8988T (cell line): Measurements from ENCODE around the gene SETD5.
"Not testable (repeated sequence)": the region's sequence is repeated elsewhere in the genome, so short reads cannot be mapped to it uniquely, and the experiment has no call there.

ENCODE experiments used
- DNase-seq: peaks from one replicate; pipeline ENCODE4 v3.0.0; 2011

The SETD5 gene

GRCh38 chr3:9468460-9468859 lies 71.0 kb downstream of the SETD5 start:
- no peak for DNase-seq

GRCh38 chr3:9469986-9470385 lies 72.6 kb downstream of the SETD5 start:
- no peak for DNase-seq

- no peak for DNase-seq
Observed at GRCh38 chr3:9473496-9474065, 76.2 kb downstream of the SETD5 start.

- no peak for DNase-seq
Observed at GRCh38 chr3:9474482-9474881, 77.1 kb downstream of the SETD5 start.

DNA sequence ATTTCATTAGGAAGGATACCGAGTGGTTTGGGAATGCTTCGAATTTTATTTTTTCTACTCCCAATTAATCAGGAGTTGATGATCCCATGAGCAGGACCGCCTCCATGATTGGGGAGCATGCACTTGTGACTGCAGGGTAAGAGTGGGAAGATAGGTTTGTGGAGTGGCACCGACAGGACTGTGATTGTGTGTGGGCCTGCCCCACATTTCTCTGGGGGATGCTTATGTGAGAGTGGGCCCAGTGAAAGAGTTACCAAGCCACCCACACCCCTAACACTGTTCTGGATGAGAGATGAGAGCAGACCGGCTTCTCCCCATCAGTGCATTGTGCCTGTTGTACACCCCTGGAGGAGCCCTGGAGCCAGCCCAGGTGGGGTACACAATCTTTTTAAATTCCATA lies 79.5 kb downstream of the SETD5 start:
- DNase-seq = no peak

DNA sequence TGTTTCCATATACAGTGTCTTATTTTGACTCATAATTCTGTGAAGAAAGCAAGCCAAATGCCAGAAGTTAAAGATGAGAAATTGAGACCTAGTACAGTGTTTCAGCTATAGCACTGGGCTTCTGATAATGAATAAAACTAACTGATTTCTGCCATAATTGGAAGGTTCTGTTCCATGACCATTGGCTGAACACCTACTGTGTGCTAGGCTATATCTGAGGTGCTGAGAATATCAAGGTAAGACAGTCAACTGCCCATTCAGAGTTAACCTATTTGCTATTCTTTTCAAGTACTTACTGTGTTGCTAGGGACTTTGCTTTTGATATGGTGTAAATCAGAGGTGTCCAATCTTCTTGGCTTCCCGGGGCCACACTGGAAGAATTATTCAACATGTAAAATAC lies 82.8 kb downstream of the SETD5 start:
- no peak for DNase-seq

- no peak for DNase-seq
Observed at GRCh38 chr3:9485248-9485647, 87.8 kb downstream of the SETD5 start.

DNA sequence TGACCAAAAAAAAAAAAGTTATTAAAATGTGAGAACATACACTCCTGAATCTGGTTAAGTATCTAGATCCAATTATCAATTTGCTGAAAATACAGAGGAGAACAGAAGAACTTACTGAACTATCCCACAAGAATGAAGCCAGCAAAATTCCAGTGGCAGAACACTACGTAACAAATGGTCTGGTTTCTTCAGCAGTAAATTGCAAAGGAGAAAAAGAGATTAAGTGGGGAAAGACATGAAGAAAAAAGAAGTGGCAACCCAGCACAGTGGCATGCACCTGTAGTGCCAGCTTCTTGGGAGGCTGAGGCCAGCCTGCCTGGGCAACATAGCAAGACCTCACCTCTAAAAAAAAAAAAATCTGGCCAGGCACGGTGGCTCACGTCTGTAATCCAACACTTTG lies 94.1 kb downstream of the SETD5 start:
- no peak for DNase-seq

GRCh38 chr3:9494036-9494435 lies 96.6 kb downstream of the SETD5 start:
- DNase-seq = not testable (repeated sequence)

GRCh38 chr3:9496893-9497292 lies 99.5 kb downstream of the SETD5 start:
- no peak for DNase-seq

DNA sequence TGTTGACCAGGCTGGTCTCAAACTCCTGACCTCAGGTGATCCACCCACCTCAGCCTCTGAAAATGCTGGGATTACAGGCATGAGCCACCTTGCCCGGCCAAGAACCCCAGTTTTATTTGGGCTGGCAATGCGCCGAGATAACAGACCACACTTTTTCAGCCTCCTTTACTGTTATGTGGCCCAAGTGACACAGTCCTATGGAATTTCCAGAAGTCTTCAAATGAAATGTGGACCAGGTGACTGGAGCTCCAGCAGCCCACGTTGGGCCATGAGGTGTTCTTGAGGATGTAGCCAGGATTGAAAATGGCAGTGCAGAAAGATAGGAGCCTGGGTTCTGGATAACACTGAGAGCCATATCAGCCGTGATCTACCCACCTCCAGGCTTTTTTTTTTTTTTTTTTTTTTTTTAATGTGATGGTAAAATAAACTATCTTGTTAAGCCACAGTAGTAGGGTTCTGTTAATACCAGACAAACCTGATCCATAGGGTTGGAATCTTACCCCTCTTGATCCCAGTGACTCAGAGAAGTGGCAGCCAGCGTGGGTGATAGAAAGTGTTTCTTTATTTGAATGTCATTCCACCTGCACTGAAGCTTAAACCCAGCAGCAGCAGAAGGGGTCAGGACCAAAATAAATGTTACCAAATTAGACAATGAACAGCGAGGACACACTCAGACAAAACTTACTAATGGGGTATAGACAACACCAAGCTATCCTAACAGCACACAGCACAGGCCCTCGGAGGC lies 100.6 kb downstream of the SETD5 start:
- no peak for DNase-seq

DNA sequence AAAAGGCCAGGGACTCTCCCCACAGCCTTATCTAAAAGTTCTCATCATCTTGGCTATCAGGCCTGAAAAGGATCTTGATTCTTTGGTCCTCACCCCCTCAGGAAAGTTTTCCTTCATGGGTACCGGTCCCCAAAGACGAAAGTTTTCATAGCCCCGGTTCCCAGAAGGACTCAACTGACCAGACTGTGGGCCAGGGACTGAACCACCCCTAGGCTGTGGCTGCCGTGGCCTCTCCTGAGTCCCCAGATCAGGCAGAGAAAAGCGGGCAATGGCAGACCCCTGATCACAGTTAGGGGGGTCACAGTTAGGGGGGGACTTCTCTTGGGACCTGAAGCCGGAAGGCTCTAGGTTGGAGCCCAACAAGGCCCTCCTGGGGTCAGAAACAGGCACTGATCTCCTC lies 101.4 kb downstream of the SETD5 start:
- DNase-seq = no peak

- no peak for DNase-seq
Observed at GRCh38 chr3:9499455-9500107, 102.2 kb downstream of the SETD5 start.

DNA sequence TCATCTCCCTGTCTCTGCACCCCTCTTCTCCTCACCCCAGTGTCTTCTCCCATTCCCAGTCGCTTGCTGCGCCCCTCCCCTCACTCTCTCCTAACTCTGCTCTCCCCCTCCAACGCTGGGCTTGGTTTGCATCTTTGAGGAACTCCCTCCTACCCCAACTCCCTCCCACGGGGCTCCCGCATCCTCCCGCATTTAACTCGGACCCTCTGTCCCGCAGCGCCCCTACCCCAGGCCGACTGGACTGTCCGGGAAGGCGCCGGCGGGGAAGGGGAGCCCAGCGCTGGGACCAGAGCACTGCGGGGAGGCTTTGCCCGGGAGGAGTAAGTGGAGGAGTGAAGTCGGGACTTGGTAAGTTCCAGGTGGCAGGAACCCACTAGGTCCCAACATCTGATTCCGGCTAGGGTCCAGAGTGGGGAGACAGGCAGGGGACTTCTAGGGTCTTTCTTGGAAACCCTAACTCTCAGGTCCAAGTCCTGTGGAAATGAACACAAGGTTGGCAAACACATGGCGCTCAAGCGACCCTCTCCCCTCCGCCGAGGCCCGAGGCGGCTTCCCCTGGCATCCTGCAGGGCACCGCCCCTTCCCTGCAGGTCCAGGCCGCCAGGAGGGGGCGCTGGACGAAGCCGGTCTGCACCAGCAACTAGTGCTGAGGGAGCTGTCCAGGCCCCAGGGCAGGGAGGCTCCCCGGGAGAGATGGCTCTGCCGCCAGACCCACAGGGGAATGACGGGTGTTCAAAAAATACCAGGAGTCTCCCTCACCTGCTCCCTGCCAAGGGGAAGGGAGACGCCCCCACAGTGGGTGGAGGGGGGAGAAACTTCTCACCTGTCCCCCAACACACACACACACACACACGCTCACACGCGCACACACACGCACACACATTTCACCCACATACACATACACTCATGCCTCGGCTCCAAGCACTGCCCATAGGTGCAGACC lies 103.0 kb downstream of the SETD5 start:
- DNase-seq = peak; percentile 97

GRCh38 chr3:9501226-9501625 lies 103.8 kb downstream of the SETD5 start:
- DNase-seq = no peak

DNA sequence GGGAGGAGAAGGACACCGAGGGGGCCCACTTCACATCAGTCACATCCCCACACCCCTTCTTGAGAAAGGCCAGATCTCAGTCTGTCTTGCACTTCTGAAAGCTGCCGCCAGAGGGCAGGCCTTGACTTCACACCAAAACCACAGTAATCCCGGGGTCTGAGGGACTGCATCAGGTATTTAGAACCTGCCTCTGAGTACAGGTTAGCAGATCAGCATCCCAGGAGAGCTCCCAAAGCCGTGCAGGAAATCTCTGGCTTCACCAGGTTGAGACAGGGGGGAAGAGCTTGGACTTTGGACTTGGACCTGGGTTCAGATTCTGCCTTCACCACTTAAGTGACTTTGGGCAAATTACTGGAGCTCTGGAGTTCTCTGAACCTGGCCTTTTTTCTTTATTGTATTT lies 105.9 kb downstream of the SETD5 start:
- DNase-seq = peak; percentile 70

DNA sequence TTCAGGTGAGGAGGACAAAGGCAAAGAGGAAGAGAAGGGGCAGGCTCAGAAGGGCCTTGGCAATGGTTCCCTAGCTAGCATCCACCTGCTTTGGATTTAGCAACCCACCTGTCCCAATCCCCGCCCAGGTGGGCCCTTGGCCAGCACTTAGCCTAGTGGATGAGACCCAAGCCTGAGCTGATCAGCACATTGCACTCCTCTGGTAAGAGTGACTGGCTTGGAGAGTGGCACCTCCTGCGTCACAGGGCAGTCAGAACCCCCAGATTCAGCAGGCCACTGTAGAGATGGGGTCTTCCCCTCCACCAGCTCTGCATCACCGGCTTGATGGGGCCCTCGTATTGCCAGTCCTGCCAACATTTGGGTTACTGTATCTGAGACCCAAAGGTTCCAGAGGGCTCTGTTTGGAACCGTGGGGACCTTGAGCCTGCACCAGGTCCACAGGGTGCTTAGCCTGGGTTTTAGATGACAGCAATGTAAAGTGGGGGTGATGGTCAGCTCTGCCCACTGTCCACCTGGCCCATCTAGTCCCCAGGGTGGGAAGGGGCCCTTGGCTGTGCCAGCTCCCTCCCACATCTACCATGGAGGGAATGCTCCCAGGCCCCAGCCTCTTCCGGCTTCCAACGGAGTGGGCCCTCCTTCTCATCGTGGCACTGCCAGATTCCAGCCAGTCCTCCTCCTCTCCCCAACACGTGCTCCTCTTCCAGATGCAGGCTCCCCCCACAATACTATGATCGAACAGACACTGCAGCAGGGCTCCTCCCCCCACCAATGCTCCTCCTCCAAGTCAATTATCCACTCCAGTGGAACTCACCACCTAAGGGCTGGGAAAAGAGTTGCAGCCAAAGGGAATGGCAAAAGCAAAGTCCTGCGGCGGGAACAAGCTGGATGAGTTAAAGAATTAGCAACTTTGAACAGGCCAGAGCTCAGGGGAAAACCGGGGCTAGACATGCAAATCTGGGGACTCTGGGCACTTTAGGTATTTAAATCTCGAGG lies 110.5 kb downstream of the SETD5 start:
- DNase-seq = no peak

- no peak for DNase-seq
Observed at GRCh38 chr3:9508781-9509180, 111.4 kb downstream of the SETD5 start.

DNA sequence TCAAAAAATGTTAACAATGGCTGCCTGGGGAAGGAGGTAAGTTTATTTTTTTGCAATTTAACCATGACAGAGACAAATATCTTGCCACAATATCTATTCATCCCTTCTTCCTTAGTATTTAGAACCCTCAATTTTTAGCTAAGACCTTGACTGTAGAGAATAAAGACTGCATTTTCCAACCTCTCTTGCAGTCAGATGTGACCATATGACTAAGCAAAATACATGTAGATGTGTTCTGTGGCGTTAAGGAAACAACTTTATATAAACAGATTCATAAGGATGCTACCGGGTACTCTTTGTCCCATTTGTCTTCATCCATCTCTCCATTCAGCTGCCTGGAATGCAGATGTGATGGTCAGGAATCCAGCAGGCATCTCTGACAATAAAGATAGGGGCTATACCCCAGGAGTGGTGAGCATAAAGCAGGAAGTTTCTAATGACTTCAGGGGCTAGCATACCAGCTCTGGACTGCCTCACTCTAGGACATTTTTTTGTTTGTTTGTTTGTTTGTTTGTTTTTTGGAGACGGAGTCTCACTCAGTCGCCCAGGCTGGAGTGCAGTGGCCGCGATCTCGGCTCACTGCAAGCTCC lies 115.1 kb downstream of the SETD5 start:
- no peak for DNase-seq

DNA sequence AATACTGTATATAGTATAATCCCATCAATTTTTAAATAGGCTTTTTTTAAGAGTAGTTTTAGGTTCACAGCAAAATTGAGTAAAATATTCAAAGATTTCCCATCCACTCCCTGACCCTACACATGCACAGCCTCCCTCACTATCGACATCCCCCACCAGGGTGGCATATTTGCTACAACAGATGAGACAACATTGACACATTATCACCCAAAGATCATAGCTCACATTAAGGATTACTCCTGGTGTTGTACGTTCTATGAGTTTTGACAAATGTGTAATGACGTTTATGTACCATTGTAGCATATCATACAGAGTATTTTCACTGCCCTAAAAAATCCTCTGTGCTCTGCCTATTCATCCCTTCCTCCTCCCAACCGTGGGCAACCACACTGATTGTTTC lies 116.9 kb downstream of the SETD5 start:
- DNase-seq = no peak

DNA sequence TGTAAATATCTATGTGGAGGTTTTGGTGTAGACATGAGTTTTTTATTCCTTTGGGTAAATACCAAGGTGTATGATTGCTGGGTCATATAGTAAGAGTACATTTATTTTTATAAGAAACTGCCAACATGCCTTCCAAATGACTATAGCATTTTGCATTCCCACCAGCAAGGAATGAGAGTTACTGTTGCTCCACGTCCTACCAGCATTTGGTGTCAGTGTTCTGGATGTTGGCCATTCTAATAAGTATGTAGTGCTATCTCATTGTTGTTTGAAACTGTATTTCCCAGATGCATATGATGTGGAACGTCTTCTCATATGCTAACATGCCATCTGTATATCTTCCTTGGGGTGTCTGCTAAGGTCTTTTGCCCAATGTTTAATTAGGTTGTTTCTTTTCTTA lies 117.5 kb downstream of the SETD5 start:
- DNase-seq = no peak

GRCh38 chr3:9525078-9525477 lies 127.7 kb downstream of the SETD5 start:
- no peak for DNase-seq
